ENCODE results near the gene AHI1.

- TF ChIP-seq POLR2A (IDR thresholded peaks at IDR 0.05; ENCODE audit: low read length) (no peak), GATA1 (IDR thresholded peaks at IDR 0.05; ENCODE audit: low read depth, low read length) (no peak)
Observed at GRCh38 chr6:135382182-135382628, 115.3 kb downstream of the AHI1 start.
